ENCODE results near the gene PRKD1. TPM values are rescaled to one million over a fixed set of nuclear protein-coding genes. Genes with fewer than 3 reads are reported as not detected.

Gene PRKD1
- total and polyA plus RNA-seq, 3 donors from 2014 or later, result 29.9 to 82.9 (median 67.2) TPM

DNA sequence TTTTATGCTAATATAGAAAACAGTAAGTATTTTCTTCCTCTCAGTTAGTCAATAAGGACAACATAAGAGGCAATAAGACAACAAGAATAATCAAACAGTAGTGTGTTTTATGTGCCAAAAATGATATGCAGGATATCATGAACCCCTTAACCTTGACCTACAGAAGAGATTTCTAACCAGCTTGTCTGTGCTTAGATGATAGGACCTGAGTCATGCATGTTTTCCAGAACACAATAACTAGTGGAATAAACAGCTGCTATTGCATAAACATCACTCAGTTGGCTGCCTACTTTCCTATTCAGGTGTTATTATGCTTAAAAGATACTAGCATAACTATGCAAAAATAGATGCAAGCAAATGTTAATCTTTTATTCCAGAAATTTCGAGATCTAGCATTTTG lies 282.5 kb downstream of the PRKD1 start:
- WGBS, 2 donors, result 46 to 60% methylated on average over 1 of the region's 1 CpG
- Histone ChIP-seq H3K27me3 (no peaks in the 10 kb centered on the region), H3K9me3 (no peaks in the 10 kb centered on the region), H3K27ac (peak overlapping the region in 1 of 2 donors; percentile 8), H3K36me3 (ENCODE audit: low read depth, missing control alignments) (no peaks in the 10 kb centered on the region), H3K4me1 (peaks cover 19% of the 10 kb centered on the region), H3K4me3 (no peak overlapping the region)
- TF ChIP-seq, protein P1, sequence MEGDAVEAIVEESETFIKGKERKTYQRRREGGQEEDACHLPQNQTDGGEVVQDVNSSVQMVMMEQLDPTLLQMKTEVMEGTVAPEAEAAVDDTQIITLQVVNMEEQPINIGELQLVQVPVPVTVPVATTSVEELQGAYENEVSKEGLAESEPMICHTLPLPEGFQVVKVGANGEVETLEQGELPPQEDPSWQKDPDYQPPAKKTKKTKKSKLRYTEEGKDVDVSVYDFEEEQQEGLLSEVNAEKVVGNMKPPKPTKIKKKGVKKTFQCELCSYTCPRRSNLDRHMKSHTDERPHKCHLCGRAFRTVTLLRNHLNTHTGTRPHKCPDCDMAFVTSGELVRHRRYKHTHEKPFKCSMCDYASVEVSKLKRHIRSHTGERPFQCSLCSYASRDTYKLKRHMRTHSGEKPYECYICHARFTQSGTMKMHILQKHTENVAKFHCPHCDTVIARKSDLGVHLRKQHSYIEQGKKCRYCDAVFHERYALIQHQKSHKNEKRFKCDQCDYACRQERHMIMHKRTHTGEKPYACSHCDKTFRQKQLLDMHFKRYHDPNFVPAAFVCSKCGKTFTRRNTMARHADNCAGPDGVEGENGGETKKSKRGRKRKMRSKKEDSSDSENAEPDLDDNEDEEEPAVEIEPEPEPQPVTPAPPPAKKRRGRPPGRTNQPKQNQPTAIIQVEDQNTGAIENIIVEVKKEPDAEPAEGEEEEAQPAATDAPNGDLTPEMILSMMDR (IDR thresholded peaks at IDR 0.05), result no peak
- TF ChIP-seq POLR2A (IDR thresholded peaks at IDR 0.05), result no peak
- DNase-seq, result no peak
- intact Hi-C loops (cut with DNase I; ENCODE audit: low total_unique reads), result no loop called here

DNA sequence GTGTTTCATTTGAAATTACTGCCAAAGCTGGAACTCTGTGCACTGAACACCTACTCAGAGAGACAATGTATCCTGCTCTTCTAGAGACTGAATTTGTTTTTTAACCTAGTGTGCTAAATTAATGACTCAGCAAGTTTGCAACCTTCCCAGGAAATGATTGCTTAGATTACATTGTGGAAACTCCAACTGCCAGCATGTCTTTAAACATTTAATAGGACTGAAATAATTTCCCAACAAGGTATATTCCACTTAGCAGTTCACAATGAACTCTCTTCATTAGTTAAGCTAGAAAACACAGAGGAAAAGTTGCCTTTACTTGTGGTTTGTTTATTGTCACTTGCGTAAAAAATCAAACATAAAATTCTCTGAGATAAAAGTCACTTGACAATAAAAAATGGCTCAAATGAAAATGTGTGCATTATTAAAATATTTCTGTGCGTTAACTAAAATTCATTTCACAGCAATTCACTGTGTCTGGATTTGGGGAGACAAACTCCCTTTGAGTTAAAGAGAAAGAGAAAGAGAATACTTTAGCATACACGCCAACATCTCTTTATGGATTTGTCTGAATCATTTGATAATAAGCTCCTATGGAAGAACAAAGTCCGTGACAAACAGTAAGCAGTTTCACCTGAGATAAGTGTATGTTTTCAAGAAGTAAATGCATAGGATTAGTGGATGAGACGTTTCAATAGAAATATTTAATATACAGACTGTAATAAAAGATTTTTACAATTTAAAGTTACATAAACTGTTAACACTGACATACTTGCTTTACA lies 284.0 kb downstream of the PRKD1 start:
- no peak for DNase-seq
- TF ChIP-seq, protein P1 (IDR thresholded peaks at IDR 0.05), result no peak
- no peak for TF ChIP-seq POLR2A (IDR thresholded peaks at IDR 0.05)
- Histone ChIP-seq H3K9me3 (no peaks in the 10 kb centered on the region), H3K4me1 (peaks cover 15% of the 10 kb centered on the region), H3K27me3 (no peaks in the 10 kb centered on the region), H3K4me3 (no peak overlapping the region), H3K36me3 (ENCODE audit: low read depth, missing control alignments) (no peaks in the 10 kb centered on the region), H3K27ac (peak overlapping the region in 1 of 2 donors; percentile 14)
- intact Hi-C loops (cut with DNase I; ENCODE audit: low total_unique reads), result no loop called here
- 64 to 68% methylated on average over 5 of the region's 5 CpGs for WGBS, 2 donors

DNA sequence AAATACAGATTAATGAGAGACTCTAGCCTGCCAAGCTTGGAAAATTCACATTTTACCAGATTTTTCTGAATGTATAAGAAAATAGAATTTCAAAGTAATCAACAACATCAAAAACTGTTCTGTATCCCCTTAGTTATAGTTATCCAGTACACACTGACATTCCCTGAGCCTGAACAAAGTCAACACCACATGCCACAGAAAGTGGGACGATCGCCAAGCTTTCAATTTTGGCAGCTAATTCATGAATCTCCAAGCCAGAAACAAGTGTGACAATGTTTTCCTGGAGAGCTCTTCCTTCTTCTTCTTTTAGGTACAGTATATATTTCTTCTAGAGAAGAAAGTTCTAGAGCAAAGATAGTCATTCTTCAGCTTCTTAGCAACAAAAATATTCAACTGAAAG lies 290.2 kb downstream of the PRKD1 start:
- H3K27me3 ChIP-seq, result no peaks in the 10 kb centered on the region
- 31 to 32% methylated on average over 2 of the region's 2 CpGs for WGBS, 2 donors
- TF ChIP-seq, protein P1 (IDR thresholded peaks at IDR 0.05), result no peak
- TF ChIP-seq POLR2A (IDR thresholded peaks at IDR 0.05), result no peak
- H3K27ac ChIP-seq, result no peak overlapping the region
- H3K4me1 ChIP-seq, result peaks cover 6% of the 10 kb centered on the region
- DNase-seq, result peak; percentile 90
- H3K4me3 ChIP-seq, result no peak overlapping the region
- intact Hi-C loops (cut with DNase I; ENCODE audit: low total_unique reads), result no loop called here
- no peaks in the 10 kb centered on the region for H3K9me3 ChIP-seq
- no peaks in the 10 kb centered on the region for H3K36me3 ChIP-seq (ENCODE audit: low read depth, missing control alignments)

DNA sequence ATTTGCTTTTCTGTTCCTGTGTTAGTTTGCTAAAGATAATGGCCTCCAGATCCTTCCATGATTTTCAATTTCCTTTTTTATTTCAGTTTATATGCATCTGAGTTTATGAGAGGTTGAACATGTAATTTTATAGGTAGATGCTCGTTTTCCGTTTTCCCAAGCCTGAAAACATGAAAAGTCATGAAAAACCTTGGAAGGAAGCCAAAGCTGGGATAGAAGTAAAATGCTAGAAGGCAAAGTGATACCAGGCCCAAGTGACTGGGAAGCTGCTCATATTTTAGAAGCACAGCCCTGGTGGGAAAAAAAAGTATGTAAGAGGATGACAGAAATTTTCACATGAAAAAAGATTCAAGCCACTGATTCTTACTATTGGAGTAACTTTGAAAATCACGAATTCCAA lies 290.8 kb downstream of the PRKD1 start:
- H3K27ac ChIP-seq, result no peak overlapping the region
- no peaks in the 10 kb centered on the region for H3K36me3 ChIP-seq (ENCODE audit: low read depth, missing control alignments)
- TF ChIP-seq, protein P1 (IDR thresholded peaks at IDR 0.05), result no peak
- no peak for TF ChIP-seq POLR2A (IDR thresholded peaks at IDR 0.05)
- no peak overlapping the region for H3K4me3 ChIP-seq
- intact Hi-C loops (cut with DNase I; ENCODE audit: low total_unique reads), result no loop called here
- peaks cover 6% of the 10 kb centered on the region for H3K4me1 ChIP-seq
- 79 to 80% methylated on average over 3 of the region's 3 CpGs for WGBS, 2 donors
- no peak for DNase-seq
- H3K9me3 ChIP-seq, result no peaks in the 10 kb centered on the region
- no peaks in the 10 kb centered on the region for H3K27me3 ChIP-seq
